ENCODE measurements around the gene OTUD5.
"Not testable (repeated sequence)": the region's sequence is repeated elsewhere in the genome, so short reads cannot be mapped to it uniquely, and the experiment has no call there.

The OTUD5 gene

DNA sequence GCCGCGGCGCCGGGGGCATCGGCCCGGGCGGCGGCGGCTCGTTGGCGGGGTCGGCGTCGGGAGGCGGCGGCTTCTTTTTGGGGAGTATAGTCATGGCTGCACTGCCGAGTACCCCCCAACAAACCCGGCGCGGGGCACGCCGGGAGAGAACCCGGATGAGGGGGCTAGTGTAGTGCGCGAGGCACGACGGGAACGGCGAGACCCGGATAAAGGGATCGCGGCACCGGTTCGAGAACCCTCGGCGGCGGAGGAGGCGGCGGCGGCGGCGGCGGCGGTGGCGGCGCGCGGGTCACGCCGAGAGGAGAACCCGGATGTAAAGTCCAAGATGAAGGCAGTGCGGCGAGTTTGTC lies at the start of gene OTUD5:
OTUD5 (minus strand) TSS at position 131 of the 350 bp plus-strand sequence; CDS start at position 94, 37 bp downstream.
- in situ Hi-C loops (cut with MboI; ENCODE audit: low sequenced_read_pairs): no loop called here

- in situ Hi-C loops (cut with MboI; ENCODE audit: low sequenced_read_pairs): no loop called here
Observed at GRCh38 chrX:49003696-49004095, 46.3 kb upstream of the OTUD5 start.

GRCh38 chrX:49002091-49002935 lies 44.9 kb upstream of the OTUD5 start, which contains the start of gene GRIPAP1:
Gene GRIPAP1 (minus strand): TSS chrX:49002264. CDS start chrX:49002229, 35 bp downstream.
- in situ Hi-C loops (cut with MboI; ENCODE audit: low sequenced_read_pairs): no loop called here

- in situ Hi-C loops (cut with MboI; ENCODE audit: low sequenced_read_pairs): no loop called here
Observed at GRCh38 chrX:49001521-49002090, 44.2 kb upstream of the OTUD5 start.

- in situ Hi-C loops (cut with MboI; ENCODE audit: low sequenced_read_pairs): no loop called here
Observed at GRCh38 chrX:49000636-49001035, 43.2 kb upstream of the OTUD5 start.

- in situ Hi-C loops (cut with MboI; ENCODE audit: low sequenced_read_pairs): no loop called here
Observed at GRCh38 chrX:48999030-48999429, 41.6 kb upstream of the OTUD5 start.

- in situ Hi-C loops (cut with MboI; ENCODE audit: low sequenced_read_pairs): no loop called here
Observed at GRCh38 chrX:48998391-48998790, 41.0 kb upstream of the OTUD5 start.

GRCh38 chrX:48997865-48998264 lies 40.5 kb upstream of the OTUD5 start:
- in situ Hi-C loops (cut with MboI; ENCODE audit: low sequenced_read_pairs): no loop called here

DNA sequence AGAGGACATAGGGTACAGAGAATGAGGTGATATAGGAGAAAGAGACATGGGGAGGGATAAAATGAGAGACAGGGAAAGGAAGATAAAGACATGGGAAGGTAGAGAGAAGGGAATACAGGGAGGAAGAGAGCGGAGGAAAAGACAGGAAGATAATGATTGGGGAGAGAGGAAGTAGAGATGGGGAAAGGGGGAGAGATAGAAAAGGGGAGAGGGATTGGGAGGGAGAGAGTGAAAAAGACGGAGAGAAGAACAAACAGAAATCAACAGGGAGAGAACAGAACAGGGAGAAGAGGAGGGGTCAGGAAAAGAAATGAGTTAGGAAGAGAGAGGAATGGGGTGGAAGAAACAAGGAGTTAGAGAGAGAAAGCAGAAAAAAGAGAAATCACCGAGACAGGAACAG lies 40.0 kb upstream of the OTUD5 start:
- in situ Hi-C loops (cut with MboI; ENCODE audit: low sequenced_read_pairs): no loop called here

- in situ Hi-C loops (cut with MboI; ENCODE audit: low sequenced_read_pairs): no loop called here
Observed at GRCh38 chrX:48996969-48997368, 39.6 kb upstream of the OTUD5 start.

DNA sequence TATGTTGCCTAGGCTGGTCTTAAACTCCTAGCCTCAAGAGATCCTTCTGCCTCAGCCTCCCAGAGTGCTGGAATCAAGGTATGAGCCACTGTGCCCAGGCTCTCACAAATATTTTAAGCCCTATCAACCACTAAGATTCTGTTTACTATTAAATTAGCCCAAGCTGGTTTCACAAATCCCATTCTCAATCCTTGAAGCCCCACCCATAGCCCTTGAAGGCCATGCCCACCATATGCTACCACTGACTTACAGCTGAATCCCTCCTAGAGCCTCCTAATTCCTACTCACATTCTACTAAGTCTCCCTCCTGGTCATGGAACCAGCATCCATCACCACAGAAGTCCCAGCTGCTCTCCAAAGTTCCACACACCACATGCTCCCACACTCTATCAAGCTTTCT lies 34.9 kb upstream of the OTUD5 start:
- in situ Hi-C loops (cut with MboI; ENCODE audit: low sequenced_read_pairs): no loop called here

GRCh38 chrX:48989483-48989882 lies 32.1 kb upstream of the OTUD5 start:
- in situ Hi-C loops (cut with MboI; ENCODE audit: low sequenced_read_pairs): no loop called here

DNA sequence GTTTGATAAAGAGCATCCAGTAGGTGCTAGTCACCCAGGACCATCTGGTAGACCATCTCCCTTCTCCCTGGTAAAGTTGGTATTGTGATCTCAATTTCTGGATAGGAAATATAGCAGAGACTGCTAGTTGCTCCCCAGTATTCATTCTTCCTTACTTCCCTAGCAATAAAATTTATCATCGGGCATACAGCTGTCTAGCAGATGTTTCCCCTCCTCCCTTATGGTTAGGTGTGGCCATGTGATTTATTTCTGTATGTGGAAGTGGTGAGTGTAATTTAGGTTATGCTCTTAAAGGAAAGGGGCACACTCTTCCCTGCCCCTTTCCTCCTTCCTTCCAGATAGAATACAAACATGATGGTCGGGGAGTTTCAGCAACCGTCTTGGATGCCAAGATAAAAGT lies 26.5 kb upstream of the OTUD5 start:
- in situ Hi-C loops (cut with MboI; ENCODE audit: low sequenced_read_pairs): no loop called here

DNA sequence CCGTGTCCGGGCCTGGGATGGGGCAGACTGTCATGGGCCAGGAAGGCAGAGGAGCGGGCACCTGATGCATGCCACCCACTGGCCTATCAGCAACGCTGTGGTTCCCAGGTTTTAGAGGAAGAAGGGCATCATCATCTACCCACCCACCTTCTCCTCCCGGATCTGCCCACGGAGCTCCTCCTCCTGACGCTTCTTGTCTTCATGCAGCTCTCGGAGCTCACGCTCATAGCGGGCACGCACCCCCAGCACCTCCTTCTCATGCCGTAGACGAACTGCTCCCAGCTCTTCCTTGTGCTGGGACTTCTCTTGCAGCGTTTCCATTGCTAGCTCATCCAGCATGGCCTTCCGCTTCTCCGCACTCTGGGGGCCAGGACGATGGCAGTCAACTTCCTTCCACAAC lies 25.7 kb upstream of the OTUD5 start:
- in situ Hi-C loops (cut with MboI; ENCODE audit: low sequenced_read_pairs): no loop called here

GRCh38 chrX:48981178-48981577 lies 23.8 kb upstream of the OTUD5 start:
- in situ Hi-C loops (cut with MboI; ENCODE audit: low sequenced_read_pairs): no loop called here

GRCh38 chrX:48980341-48980740 lies 22.9 kb upstream of the OTUD5 start:
- in situ Hi-C loops (cut with MboI; ENCODE audit: low sequenced_read_pairs): not testable (repeated sequence)

- in situ Hi-C loops (cut with MboI; ENCODE audit: low sequenced_read_pairs): no loop called here
Observed at GRCh38 chrX:48978226-48978625, 20.8 kb upstream of the OTUD5 start.

- in situ Hi-C loops (cut with MboI; ENCODE audit: low sequenced_read_pairs): no loop called here
Observed at GRCh38 chrX:48976086-48976485, 18.7 kb upstream of the OTUD5 start.

GRCh38 chrX:48975541-48975940 lies 18.1 kb upstream of the OTUD5 start:
- in situ Hi-C loops (cut with MboI; ENCODE audit: low sequenced_read_pairs): no loop called here

- in situ Hi-C loops (cut with MboI; ENCODE audit: low sequenced_read_pairs): no loop called here
Observed at GRCh38 chrX:48975041-48975440, 17.6 kb upstream of the OTUD5 start.

- in situ Hi-C loops (cut with MboI; ENCODE audit: low sequenced_read_pairs): no loop called here
Observed at GRCh38 chrX:48974574-48974973, 17.2 kb upstream of the OTUD5 start.

DNA sequence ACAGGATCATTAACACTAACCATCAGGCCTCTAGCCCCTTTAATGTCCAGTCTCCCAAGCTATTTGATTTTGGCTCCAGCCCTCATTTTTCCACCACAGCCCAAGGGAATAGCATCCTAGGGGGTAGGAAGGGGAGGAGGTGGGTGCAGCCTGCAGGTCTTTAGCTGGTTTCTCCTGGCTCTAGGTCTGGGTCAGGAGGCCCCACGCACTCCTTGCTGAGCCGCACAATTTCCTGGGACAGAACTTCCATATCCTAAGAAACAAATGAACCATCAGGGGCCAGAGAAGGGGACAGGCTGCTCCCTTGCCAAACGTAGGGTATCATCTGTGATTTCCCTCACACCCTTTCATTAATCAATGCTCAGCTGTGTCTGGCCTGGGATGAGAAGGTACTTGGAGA lies 16.6 kb upstream of the OTUD5 start:
- in situ Hi-C loops (cut with MboI; ENCODE audit: low sequenced_read_pairs): no loop called here

All from HL-60/S4 treated with phorbol 12-myristate 13-acetate at 8.2 ng/mL for 4 days and 3 days (cell line).